Amniotic stem cell (primary cell): ENCODE data around the gene MKS1.

Source experiments
- DNase-seq: peaks from one replicate; lab custom pipeline; 2025; lab: John Stamatoyannopoulos, UW

The MKS1 gene

GRCh38 chr17:58161566-58161965 is 57.5 kb downstream of the MKS1 start:
- no peak for DNase-seq

GRCh38 chr17:58158181-58158580 is 60.9 kb downstream of the MKS1 start:
- DNase-seq = no peak

GRCh38 chr17:58156839-58157803 is 61.9 kb downstream of the MKS1 start:
- DNase-seq = no peak
